Panc1 (cell line): ENCODE measurements around the gene PRRX2. TPM values are rescaled to one million over a fixed set of nuclear protein-coding genes. Genes with fewer than 3 reads are reported as not detected.

Experiments used
- ATAC-seq: fragments of 200-7000 bp; cut with Tn5 transposase; 2 replicates; pipeline ENCODE4 v1.9.1; 2020; ENCODE audit warnings: mild to moderate bottlenecking, moderate library complexity
- BruUV-seq: library from RNA; stranded (reverse); fragments of 400-500 nt; replicated peaks from 2 replicates; lab custom pipeline; 2021; lab: Mats Ljungman, UMichigan
- CTCF ChIA-PET: fragments of 300-600 bp; sonication (Branson Sonifier 250); formaldehyde crosslinking; loops from one replicate; lab custom pipeline; 2022; ENCODE audit warnings: antibody characterized with exemption; lab: Charles Lee
- POLR2A ChIA-PET: fragments of 300-600 bp; sonication (Branson Sonifier 250); formaldehyde crosslinking; loops from one replicate; lab custom pipeline; 2022; ENCODE audit warnings: antibody characterized with exemption; lab: Charles Lee
- DNase-seq: peaks from one replicate; pipeline ENCODE4 v3.0.0-alpha.2; 2010; ENCODE audit warnings: low read depth, low spot score
- H3K27ac ChIP-seq: 2 replicates; pipeline ENCODE4 v1.5.1; 2011; ENCODE audit warnings: mild to moderate bottlenecking, low read length, inconsistent platforms
- H3K27me3 ChIP-seq: fragments of 200-500 bp; sonication (Bioruptor generic); 2 replicates; pipeline ENCODE4 v1.6.0; 2014; ENCODE audit warnings: low read length, inconsistent platforms; ENCODE audit not compliant: control insufficient read depth, insufficient read depth
- H3K36me3 ChIP-seq: fragments of 200-500 bp; sonication (Bioruptor generic); 2 replicates; pipeline ENCODE4 v1.5.1; 2014; ENCODE audit warnings: inconsistent platforms, mild to moderate bottlenecking, low read length, moderate library complexity; ENCODE audit not compliant: control insufficient read depth, insufficient read depth
- H3K4me1 ChIP-seq: 2 replicates; pipeline ENCODE4 v1.5.1; 2011; ENCODE audit warnings: inconsistent platforms, mild to moderate bottlenecking, low read length, moderate library complexity; ENCODE audit not compliant: control insufficient read depth, insufficient read depth
- H3K4me3 ChIP-seq, 2 experiments: 2 replicates each; pipeline ENCODE4 v1.5.1; 2011 to 2012; ENCODE audit warnings: low read depth in 2 of 2, low read length in 2 of 2, mild to moderate bottlenecking in 2 of 2, inconsistent platforms in 1 of 2, moderate library complexity in 1 of 2
- H3K9me3 ChIP-seq: fragments of 200-500 bp; sonication (Bioruptor generic); 2 replicates; pipeline ENCODE4 v1.5.1; 2014; ENCODE audit warnings: low read depth, mild to moderate bottlenecking, inconsistent platforms, low read length, moderate library complexity; ENCODE audit not compliant: control insufficient read depth, insufficient read depth
- POLR2AphosphoS5 ChIP-seq: IDR thresholded peaks from 2 replicates; pipeline ENCODE4 v1.6.1; 2012; ENCODE audit warnings: mild to moderate bottlenecking, low read depth, low read length, moderate library complexity
- SIN3A ChIP-seq: IDR thresholded peaks from 2 replicates; pipeline ENCODE4 v1.6.1; 2012; ENCODE audit warnings: low read depth, mild to moderate bottlenecking, low read length, moderate library complexity, borderline replicate concordance; ENCODE audit not compliant: insufficient read depth
- TCF7L2 ChIP-seq: IDR thresholded peaks from 2 replicates; pipeline ENCODE4 v1.6.1; 2011; ENCODE audit warnings: mild to moderate bottlenecking, low read depth, low read length, inconsistent platforms
- in situ Hi-C: cut with HindIII; loops from 2 replicates; pipeline ENCODE4 v1.10.0; 2016; ENCODE audit warnings: low sequenced_read_pairs, low pct_unique_long_range_greater_than_20kb
- intact Hi-C: fragments of 100-400 bp; cut with micrococcal nuclease; formaldehyde crosslinking; loops from one replicate; pipeline ENCODE4 v1.10.0; 2022; ENCODE audit not compliant: unreplicated experiment
- total RNA-seq: library from RNA; stranded (reverse); gene quantifications from one replicate; pipeline ENCODE4 v1.2.1, GENCODE V29; 2021; ENCODE audit not compliant: unreplicated experiment
- TF ChIP-seq, protein P1 (sequence below): fragments of 450-650 bp; IDR thresholded peaks from 2 replicates; pipeline ENCODE4 v1.5.1; 2017; ENCODE audit warnings: mild to moderate bottlenecking
- TF ChIP-seq, protein P2 (sequence below), 2 experiments: IDR thresholded peaks; 2 replicates each; pipeline ENCODE4 v1.6.1; 2011 to 2012; ENCODE audit warnings: low read depth in 2 of 2, control low read depth in 1 of 2, low read length in 1 of 2, mild to moderate bottlenecking in 1 of 2, moderate library complexity in 1 of 2; ENCODE audit not compliant: insufficient read depth in 1 of 2

PRRX2 gene
- total RNA-seq, 1 experiment from 2014 or later, result 6.3 TPM

DNA sequence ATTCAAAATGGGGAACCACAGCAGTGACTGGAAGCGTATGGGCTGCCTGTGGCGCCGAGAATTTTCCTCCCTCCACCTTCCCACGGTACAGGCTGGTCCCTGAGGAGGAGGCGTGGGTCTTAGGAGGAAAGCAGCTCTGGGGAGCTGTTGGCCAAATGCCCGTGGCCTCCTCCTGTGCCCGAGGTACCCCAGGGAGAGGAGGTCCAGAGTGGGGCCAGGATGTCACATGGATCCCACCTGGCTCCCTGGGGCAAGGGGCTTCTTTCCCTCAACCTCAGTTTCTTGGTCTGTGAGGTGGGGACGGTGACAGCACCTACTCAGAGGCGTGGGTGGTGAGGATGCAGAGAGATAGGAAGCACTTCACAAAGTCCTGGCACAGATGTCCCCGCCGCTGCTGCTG, 16.5 kb downstream of the PRRX2 start:
- TF ChIP-seq, protein P1, sequence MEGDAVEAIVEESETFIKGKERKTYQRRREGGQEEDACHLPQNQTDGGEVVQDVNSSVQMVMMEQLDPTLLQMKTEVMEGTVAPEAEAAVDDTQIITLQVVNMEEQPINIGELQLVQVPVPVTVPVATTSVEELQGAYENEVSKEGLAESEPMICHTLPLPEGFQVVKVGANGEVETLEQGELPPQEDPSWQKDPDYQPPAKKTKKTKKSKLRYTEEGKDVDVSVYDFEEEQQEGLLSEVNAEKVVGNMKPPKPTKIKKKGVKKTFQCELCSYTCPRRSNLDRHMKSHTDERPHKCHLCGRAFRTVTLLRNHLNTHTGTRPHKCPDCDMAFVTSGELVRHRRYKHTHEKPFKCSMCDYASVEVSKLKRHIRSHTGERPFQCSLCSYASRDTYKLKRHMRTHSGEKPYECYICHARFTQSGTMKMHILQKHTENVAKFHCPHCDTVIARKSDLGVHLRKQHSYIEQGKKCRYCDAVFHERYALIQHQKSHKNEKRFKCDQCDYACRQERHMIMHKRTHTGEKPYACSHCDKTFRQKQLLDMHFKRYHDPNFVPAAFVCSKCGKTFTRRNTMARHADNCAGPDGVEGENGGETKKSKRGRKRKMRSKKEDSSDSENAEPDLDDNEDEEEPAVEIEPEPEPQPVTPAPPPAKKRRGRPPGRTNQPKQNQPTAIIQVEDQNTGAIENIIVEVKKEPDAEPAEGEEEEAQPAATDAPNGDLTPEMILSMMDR, result no peak
- TF ChIP-seq POLR2AphosphoS5 (no peak), SIN3A (no peak), TCF7L2 (no peak)
- TF ChIP-seq, protein P2, sequence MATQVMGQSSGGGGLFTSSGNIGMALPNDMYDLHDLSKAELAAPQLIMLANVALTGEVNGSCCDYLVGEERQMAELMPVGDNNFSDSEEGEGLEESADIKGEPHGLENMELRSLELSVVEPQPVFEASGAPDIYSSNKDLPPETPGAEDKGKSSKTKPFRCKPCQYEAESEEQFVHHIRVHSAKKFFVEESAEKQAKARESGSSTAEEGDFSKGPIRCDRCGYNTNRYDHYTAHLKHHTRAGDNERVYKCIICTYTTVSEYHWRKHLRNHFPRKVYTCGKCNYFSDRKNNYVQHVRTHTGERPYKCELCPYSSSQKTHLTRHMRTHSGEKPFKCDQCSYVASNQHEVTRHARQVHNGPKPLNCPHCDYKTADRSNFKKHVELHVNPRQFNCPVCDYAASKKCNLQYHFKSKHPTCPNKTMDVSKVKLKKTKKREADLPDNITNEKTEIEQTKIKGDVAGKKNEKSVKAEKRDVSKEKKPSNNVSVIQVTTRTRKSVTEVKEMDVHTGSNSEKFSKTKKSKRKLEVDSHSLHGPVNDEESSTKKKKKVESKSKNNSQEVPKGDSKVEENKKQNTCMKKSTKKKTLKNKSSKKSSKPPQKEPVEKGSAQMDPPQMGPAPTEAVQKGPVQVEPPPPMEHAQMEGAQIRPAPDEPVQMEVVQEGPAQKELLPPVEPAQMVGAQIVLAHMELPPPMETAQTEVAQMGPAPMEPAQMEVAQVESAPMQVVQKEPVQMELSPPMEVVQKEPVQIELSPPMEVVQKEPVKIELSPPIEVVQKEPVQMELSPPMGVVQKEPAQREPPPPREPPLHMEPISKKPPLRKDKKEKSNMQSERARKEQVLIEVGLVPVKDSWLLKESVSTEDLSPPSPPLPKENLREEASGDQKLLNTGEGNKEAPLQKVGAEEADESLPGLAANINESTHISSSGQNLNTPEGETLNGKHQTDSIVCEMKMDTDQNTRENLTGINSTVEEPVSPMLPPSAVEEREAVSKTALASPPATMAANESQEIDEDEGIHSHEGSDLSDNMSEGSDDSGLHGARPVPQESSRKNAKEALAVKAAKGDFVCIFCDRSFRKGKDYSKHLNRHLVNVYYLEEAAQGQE (IDR thresholded peaks at IDR 0.05; ENCODE audit: insufficient read depth in 1 of 2, low read depth in 2 of 2, low read length in 1 of 2), result no peak
- DNase-seq (no peak), ATAC-seq (no peak)
- ChIA-PET CTCF (no interaction called here), POLR2A (no interaction called here)
- no peaks in the 10 kb centered on the region for H3K27me3 ChIP-seq
- H3K4me3 ChIP-seq, result no peak overlapping the region
- H3K27ac ChIP-seq, result no peak overlapping the region
- BruUV-seq, result no TSS peak
- H3K9me3 ChIP-seq, result no peaks in the 10 kb centered on the region
- in situ Hi-C loops (no loop called here), intact Hi-C loops (no loop called here)
- H3K36me3 ChIP-seq, result no peaks in the 10 kb centered on the region
- no peaks in the 10 kb centered on the region for H3K4me1 ChIP-seq

GRCh38 chr9:129682381-129682780, 16.9 kb downstream of the PRRX2 start:
- ChIA-PET CTCF (interaction anchor here (0.7 kb wide), 1 partner anchor 44 kb away, joined by 3 read pairs; no protein-coding TSS in a partner anchor), POLR2A (no interaction called here)
- no peak for ATAC-seq
- TF ChIP-seq TCF7L2, result no peak
- TF ChIP-seq, protein P2 (IDR thresholded peaks at IDR 0.05; ENCODE audit: insufficient read depth in 1 of 2, low read depth in 2 of 2, low read length in 1 of 2), result no peak
- no peak for TF ChIP-seq SIN3A
- TF ChIP-seq, protein P1, result no peak
- TF ChIP-seq POLR2AphosphoS5, result no peak
- no peak overlapping the region for H3K4me3 ChIP-seq
- intact Hi-C loops, result no loop called here
- H3K9me3 ChIP-seq, result no peaks in the 10 kb centered on the region
- H3K27me3 ChIP-seq, result no peaks in the 10 kb centered on the region
- H3K36me3 ChIP-seq, result no peaks in the 10 kb centered on the region
- no peaks in the 10 kb centered on the region for H3K4me1 ChIP-seq
- DNase-seq, result no peak
- H3K27ac ChIP-seq, result no peak overlapping the region
- in situ Hi-C loops, result no loop called here
- BruUV-seq, result no TSS peak
